Right kidney (tissue), 1 donor: Measurements from ENCODE around the gene AMN1.

Source experiments
- DNase-seq: peaks from one replicate; pipeline ENCODE4 v3.0.0-alpha.2; 2016

Gene AMN1

DNA sequence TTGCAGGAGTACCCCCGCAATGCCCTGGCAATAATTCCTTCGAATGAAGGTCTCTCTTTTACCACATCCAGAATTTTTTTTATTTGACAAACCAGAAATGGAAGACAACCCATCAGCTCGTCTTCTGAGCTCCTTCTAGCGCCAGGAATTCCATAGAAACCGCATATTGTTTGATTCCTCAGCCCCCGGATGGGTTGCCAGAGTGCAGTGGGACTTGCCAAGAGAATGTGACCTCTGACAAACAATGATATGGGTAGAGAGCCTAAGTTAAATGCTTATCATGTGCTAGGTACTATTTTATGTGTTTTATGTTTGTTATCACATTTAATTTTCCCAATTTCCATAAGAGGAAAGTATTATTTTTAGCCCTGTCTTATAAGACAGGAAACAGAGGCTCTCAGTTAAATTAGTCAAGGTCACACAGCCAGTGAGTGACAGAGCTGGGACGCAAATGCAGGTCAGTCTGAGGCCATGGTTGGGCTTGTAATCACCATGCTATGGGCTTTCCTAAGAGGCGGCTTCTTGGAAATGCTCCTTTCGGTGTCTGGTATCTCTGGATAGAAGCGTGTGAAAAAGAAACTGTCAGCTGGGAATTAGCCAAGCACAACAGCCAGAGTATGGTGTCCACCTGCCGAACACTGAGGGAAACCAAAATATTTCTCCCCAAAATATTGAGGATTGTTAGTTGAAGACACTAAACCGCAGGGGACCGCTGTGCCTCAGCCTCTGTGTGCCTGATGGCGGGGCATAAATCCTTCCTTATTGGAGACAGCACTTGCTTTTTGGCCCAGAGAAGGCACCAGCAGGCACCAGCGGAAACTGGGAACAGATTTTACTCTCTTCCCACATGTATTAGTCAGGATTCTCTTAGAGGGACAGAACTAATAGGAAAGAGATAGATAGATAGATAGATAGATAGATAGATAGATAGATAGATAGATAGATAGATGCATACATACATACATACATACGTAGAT, 98.8 kb downstream of the AMN1 start:
- peak; percentile 45 for DNase-seq

DNA sequence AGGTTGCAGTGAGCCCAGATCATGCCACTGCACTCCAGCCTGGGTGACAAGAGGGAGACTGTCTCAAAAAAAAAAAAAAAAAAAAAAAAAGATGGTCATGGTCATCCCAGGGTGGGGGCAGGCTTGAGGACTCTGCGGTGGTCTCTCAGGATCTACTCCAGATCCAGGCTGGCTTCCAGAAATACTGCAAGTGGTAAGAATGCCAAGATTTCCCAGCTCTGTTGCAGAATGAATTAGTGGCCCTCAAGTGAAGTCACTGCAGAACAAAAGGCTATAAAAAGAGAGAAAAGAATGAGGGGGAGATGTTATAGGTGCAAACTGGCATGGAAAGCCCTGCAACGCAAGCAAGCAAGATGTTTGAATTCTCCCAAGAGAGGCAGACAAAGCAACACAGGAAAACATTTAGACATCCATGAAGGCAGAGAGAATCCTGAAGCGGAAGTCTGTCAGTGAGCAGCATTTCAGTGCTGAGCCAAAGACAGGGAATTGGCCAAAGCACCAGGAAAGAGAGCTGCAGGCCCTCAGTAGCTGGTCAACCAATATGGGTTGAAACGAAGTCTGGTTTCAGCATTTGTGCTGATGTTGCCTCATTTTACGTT, 101.3 kb downstream of the AMN1 start:
- no peak for DNase-seq

DNA sequence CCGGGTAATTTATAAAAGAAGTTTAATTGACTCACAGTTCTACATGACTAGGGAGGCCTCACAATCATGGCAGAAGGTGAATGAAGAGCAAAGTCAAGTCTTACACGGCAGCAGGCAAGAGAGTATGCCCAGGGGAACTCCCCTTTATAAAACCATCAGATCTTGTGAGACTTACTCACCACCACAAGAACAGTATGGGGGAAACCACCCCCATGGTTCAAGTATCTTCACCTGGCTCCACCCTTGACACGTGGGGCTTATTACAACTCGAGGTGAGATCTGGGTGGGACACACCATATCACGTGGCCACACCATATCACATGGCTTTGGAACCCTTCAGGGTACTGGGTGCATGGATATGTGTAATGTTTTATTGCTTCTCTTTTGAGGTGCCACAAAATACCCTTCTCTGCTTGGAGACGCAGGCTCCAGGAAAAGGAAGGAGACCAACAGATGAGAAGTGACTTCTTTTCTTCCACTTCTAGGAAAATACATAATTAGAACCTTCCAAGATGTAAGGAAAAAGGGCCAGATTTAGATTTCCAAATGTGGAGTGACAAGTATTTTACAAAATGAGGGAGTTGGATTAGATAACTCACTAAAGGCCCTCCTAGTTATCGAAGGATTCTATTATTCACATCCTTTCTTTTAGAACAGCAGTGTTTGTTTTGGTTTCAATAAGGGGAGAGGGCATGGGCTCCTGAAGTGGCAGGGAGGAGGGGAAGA, 102.4 kb downstream of the AMN1 start:
- DNase-seq, result no peak

DNA sequence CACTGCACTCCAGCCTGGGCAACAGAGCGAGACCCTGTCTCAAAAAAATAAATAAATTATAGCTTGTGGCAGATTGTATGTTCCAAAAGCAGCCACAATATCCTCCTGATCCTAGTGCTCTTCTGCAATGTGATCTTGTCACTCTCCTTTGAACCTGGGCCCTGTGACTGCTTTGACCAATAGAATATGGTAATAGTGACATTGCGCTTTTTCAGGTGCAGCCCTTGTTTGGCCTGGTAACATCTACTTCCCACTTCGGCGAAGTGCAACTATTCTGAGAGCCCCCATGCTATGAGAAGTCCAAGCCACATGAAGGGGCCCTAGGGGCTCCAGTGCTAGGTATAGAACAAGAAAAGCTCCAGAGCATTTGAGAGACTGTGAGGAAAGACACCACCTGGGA, 106.8 kb downstream of the AMN1 start:
- no peak for DNase-seq
